Esophagus squamous epithelium (tissue), 5 donors: Measurements from ENCODE around the gene EN2. TPM values are rescaled to one million over a fixed set of nuclear protein-coding genes. Genes with fewer than 3 reads are reported as not detected.

Experiments
- DNase-seq: peaks from one replicate; lab custom pipeline; 2025; lab: John Stamatoyannopoulos, UW
- H3K27ac ChIP-seq, 4 donors: fragments of 200-600 bp; sonication (generic); one replicate each; pipeline ENCODE4 v1.5.1; 2016 to 2019; ENCODE audit warnings: mild to moderate bottlenecking in 1 of 4
- H3K27me3 ChIP-seq, 4 donors: fragments of 200-600 bp; sonication (generic); 1 replicate in 3 of 4; 2 replicates in 1 of 4; pipeline versions ENCODE4 v1.5.1 to v1.6.0; 2017 to 2021; ENCODE audit warnings: antibody characterized with exemption in 1 of 4
- H3K36me3 ChIP-seq, 3 donors: fragments of 200-600 bp; sonication (generic); one replicate each; pipeline ENCODE4 v1.5.1; 2016 to 2019
- H3K4me1 ChIP-seq, 3 donors: fragments of 200-600 bp; sonication (generic); one replicate each; pipeline ENCODE4 v1.5.1; 2017 to 2019
- H3K4me3 ChIP-seq, 4 donors: fragments of 200-600 bp; sonication (generic); 1 replicate in 3 of 4; 2 replicates in 1 of 4; pipeline ENCODE4 v1.5.1; 2016 to 2019; ENCODE audit warnings: mild to moderate bottlenecking in 2 of 4, moderate library complexity in 1 of 4
- H3K9me3 ChIP-seq, 3 donors: fragments of 200-600 bp; sonication (generic); one replicate each; pipeline ENCODE4 v1.5.1; 2016 to 2019
- POLR2A ChIP-seq, 4 donors: fragments of 450-650 bp; IDR thresholded peaks; one replicate each; pipeline ENCODE4 v1.6.1; 2017; ENCODE audit warnings: antibody characterized with exemption in 4 of 4, mild to moderate bottlenecking in 4 of 4, moderate library complexity in 3 of 4
- WGBS, 2 donors: methylation state at CpG; one replicate each; pipeline ENCODE4 v1.1.5; 2018; 5-methylcytosine and 5-hydroxymethylcytosine counted together
- intact Hi-C: fragments of 100-400 bp; cut with DNase I; formaldehyde crosslinking; loops from one replicate; pipeline ENCODE4 v1.15.0; 2022
- total RNA-seq, 4 donors: library from RNA; depleted of rRNA; stranded (reverse); fragments of >200 nt; gene quantifications; one replicate each; pipeline ENCODE4 v1.1.0, GENCODE V29; 2016
- TF ChIP-seq, protein P1 (sequence below), 6 experiments: fragments of 450-650 bp in 4 of 6; fragments of 200-600 bp in 2 of 6; sonication (generic) in 2 of 6; IDR thresholded peaks; one replicate each; pipeline ENCODE4 v1.5.1; 2016 to 2019; ENCODE audit warnings: antibody characterized with exemption in 6 of 6, mild to moderate bottlenecking in 4 of 6, moderate library complexity in 4 of 6
- donor health status: DM: yes; HTN: yes; CAD: no.

EN2 gene
- total RNA-seq, 4 donors from 2014 or later, result under 0.01 TPM; not detected in 3

DNA sequence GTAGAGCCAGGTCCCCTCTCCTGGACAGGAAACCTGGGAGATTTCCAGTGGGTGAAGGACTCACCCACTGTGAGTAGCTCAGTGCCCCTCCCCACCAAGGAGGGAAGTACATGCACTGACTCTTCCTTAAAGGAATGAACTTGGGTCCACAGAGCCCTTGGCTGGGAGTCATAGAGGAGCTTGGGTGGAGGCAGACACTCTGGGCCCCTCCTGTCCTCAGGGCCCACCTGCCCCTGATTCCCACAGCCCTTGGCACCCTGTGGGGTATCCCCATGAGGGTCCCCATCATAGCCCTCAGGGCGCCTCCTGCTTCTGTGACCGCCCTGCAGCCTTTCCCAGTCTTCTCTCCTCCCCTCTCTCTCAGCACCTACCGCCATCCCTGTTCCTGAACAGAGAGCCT lies 3.7 kb downstream of the EN2 start:
- H3K27ac ChIP-seq, result no peak overlapping the region
- TF ChIP-seq, protein P1, sequence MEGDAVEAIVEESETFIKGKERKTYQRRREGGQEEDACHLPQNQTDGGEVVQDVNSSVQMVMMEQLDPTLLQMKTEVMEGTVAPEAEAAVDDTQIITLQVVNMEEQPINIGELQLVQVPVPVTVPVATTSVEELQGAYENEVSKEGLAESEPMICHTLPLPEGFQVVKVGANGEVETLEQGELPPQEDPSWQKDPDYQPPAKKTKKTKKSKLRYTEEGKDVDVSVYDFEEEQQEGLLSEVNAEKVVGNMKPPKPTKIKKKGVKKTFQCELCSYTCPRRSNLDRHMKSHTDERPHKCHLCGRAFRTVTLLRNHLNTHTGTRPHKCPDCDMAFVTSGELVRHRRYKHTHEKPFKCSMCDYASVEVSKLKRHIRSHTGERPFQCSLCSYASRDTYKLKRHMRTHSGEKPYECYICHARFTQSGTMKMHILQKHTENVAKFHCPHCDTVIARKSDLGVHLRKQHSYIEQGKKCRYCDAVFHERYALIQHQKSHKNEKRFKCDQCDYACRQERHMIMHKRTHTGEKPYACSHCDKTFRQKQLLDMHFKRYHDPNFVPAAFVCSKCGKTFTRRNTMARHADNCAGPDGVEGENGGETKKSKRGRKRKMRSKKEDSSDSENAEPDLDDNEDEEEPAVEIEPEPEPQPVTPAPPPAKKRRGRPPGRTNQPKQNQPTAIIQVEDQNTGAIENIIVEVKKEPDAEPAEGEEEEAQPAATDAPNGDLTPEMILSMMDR (IDR thresholded peaks at IDR 0.05), result no peak
- no peak for TF ChIP-seq POLR2A (IDR thresholded peaks at IDR 0.05)
- no peaks in the 10 kb centered on the region for H3K36me3 ChIP-seq
- peaks cover 13 to 35% (median 23%) of the 10 kb centered on the region in 3 donors for H3K4me1 ChIP-seq
- H3K4me3 ChIP-seq, result no peak overlapping the region
- 33 to 36% methylated on average over 3 of the region's 3 CpGs for WGBS, 2 donors
- H3K27me3 ChIP-seq, result peaks cover 62 to 98% (median 74%) of the 10 kb centered on the region in 4 donors
- no peak for DNase-seq
- H3K9me3 ChIP-seq, result no peaks in the 10 kb centered on the region
- intact Hi-C loops, result no loop called here

DNA sequence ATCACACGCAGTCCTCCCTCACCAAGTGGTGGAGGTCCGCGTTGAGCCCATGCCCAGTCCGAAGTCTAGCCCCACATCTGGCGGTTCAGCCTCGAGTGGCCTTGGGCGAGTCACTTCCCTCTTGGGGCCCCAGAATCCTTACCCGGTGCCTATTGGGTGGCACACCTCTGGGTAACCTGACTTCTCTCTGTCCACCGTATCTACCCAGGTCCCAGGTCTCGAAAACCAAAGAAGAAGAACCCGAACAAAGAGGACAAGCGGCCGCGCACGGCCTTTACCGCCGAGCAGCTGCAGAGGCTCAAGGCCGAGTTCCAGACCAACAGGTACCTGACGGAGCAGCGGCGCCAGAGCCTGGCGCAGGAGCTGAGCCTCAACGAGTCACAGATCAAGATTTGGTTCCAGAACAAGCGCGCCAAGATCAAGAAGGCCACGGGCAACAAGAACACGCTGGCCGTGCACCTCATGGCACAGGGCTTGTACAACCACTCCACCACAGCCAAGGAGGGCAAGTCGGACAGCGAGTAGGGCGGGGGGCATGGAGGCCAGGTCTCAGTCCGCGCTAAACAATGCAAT lies 4.3 kb downstream of the EN2 start:
- Histone ChIP-seq H3K27ac (no peak overlapping the region), H3K4me1 (peaks cover 18 to 35% (median 22%) of the 10 kb centered on the region in 3 donors), H3K9me3 (no peaks in the 10 kb centered on the region), H3K27me3 (peaks cover 61 to 98% (median 75%) of the 10 kb centered on the region in 4 donors), H3K36me3 (no peaks in the 10 kb centered on the region), H3K4me3 (no peak overlapping the region)
- intact Hi-C loops, result no loop called here
- DNase-seq, result no peak
- 21 to 26% methylated on average over 14 to 16 of the region's 33 CpGs for WGBS, 2 donors
- no peak for TF ChIP-seq POLR2A (IDR thresholded peaks at IDR 0.05)
- TF ChIP-seq, protein P1 (IDR thresholded peaks at IDR 0.05), result no peak

DNA sequence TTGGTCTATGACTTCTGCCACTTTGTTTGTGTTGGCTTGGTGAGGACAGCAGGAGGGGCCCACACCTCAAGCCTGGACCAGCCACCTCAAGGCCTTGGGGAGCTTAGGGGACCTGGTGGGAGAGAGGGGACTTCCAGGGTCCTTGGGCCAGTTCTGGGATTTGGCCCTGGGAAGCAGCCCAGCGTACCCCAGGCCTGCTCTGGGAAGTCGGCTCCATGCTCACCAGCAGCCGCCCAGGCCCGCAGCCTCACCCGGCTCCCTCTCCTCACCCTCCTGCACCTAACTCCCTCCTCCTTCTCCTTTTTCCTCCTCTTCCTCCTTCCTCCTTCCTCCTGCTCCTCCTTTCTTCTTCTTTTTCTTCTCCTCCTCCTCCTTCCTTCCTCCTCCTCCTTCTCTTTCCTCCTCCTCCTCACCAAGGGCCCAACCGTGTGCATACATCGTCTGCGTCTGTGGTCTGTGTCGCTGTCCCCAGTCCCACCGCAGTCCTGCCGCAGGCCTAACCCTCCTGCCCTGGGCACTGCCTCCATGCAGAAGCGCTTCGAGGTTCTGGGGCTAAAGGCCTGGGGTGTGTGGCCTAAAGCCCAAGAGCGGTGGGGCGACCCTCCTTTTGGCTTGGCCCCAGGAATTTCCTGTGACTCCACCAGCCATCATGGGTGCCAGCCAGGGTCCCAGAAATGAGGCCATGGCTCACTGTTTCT lies 5.3 kb downstream of the EN2 start:
- H3K4me1 ChIP-seq, result peaks cover 20 to 38% (median 25%) of the 10 kb centered on the region in 3 donors
- 21 to 25% methylated on average over 12 to 13 of the region's 15 CpGs for WGBS, 2 donors
- no peak for TF ChIP-seq POLR2A (IDR thresholded peaks at IDR 0.05)
- TF ChIP-seq, protein P1 (IDR thresholded peaks at IDR 0.05), result no peak
- H3K9me3 ChIP-seq, result no peaks in the 10 kb centered on the region
- peaks cover 71 to 100% (median 83%) of the 10 kb centered on the region in 4 donors for H3K27me3 ChIP-seq
- H3K36me3 ChIP-seq, result no peaks in the 10 kb centered on the region
- H3K4me3 ChIP-seq, result no peak overlapping the region
- H3K27ac ChIP-seq, result no peak overlapping the region
- intact Hi-C loops, result no loop called here
- no peak for DNase-seq

DNA sequence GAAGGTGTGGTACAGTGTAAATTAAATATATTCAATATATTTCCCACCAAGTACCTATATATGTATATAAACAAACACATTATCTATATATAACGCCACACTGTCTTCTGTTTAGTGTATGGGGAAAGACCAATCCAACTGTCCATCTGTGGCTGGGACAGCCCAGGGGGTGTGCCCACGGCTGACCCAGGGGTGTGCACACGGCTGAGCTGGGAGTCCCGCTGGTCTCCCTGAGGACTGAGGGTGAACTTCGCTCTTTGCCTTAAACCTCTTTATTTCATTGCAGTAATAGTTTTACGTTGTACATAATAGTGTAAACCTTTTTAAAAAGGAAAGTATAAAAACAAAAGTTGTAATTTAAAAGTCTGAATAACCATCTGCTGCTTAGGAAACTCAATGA lies 6.3 kb downstream of the EN2 start:
- Histone ChIP-seq H3K4me1 (peaks cover 12 to 34% (median 21%) of the 10 kb centered on the region in 3 donors), H3K27ac (no peak overlapping the region), H3K9me3 (no peaks in the 10 kb centered on the region), H3K4me3 (no peak overlapping the region), H3K36me3 (no peaks in the 10 kb centered on the region), H3K27me3 (peaks cover 72 to 100% (median 81%) of the 10 kb centered on the region in 4 donors)
- intact Hi-C loops, result no loop called here
- no peak for DNase-seq
- TF ChIP-seq, protein P1 (IDR thresholded peaks at IDR 0.05), result no peak
- no peak for TF ChIP-seq POLR2A (IDR thresholded peaks at IDR 0.05)
- 14 to 15% methylated on average over 6 of the region's 6 CpGs for WGBS, 2 donors
